Measurements from ENCODE around the gene SUCLG1.

DNA sequence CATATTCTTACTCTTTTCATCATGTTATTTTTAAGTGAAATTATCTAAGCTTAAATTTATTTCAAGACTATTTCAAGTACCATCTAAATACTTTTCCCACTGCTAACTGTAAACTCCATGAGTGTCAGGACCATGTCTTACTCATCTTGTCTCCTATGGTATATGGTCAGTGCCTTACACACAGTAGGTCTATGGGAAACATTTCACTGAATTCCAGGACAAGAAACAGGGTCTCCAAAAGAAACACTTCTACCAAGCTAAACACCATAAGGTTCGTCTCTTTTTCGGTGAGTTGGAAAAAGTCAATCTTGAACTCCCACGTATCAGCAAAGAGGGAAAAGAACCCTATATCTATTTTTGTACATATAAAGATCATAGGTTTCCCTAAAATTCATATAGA lies 6.5 kb downstream of the SUCLG1 start:
- TF ChIP-seq, protein P1, sequence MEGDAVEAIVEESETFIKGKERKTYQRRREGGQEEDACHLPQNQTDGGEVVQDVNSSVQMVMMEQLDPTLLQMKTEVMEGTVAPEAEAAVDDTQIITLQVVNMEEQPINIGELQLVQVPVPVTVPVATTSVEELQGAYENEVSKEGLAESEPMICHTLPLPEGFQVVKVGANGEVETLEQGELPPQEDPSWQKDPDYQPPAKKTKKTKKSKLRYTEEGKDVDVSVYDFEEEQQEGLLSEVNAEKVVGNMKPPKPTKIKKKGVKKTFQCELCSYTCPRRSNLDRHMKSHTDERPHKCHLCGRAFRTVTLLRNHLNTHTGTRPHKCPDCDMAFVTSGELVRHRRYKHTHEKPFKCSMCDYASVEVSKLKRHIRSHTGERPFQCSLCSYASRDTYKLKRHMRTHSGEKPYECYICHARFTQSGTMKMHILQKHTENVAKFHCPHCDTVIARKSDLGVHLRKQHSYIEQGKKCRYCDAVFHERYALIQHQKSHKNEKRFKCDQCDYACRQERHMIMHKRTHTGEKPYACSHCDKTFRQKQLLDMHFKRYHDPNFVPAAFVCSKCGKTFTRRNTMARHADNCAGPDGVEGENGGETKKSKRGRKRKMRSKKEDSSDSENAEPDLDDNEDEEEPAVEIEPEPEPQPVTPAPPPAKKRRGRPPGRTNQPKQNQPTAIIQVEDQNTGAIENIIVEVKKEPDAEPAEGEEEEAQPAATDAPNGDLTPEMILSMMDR (IDR thresholded peaks at IDR 0.05): no peak
- TF ChIP-seq EZH2 (IDR thresholded peaks at IDR 0.05) (no peak), EZH2phosphoT487 (IDR thresholded peaks at IDR 0.05) (no peak)
